ENCODE data around the gene CTNNA3.

DNA sequence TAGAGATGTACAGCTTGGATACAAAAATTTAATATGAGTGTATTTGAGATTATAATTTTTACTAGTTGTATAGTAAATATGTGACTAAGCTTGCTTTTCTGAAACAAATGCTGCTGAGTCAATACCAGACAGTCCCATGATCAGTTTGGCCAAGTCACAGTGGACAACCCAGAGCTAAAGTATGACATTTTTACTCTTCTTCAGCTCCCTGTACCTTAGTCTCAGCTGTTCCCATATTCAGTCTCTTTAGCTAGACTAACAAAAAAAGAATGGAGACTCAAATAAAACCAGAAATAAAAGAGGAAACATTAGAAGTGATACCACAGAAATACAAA is 189.3 kb downstream of the CTNNA3 start:
- no peak for TF ChIP-seq CTCF (IDR thresholded peaks at IDR 0.05)
- no peak for TF ChIP-seq POLR2A (IDR thresholded peaks at IDR 0.05)
